Mesenchymal stem cell (in vitro differentiated cells and primary cell): Measurements from ENCODE around the gene KLF8.

Source experiments
- DNase-seq: peaks from one replicate; pipeline ENCODE4 v3.0.0-alpha.2; 2013
- H2AFZ ChIP-seq: one replicate; pipeline ENCODE4 v1.6.1; 2013; ENCODE audit warnings: low read depth, mild to moderate bottlenecking, control low read depth, inconsistent platforms, low read length, moderate library complexity
- H2AK5ac ChIP-seq: 2 replicates; pipeline ENCODE4 v1.6.1; 2013; ENCODE audit warnings: low read length, moderate library complexity, mild to moderate bottlenecking, inconsistent platforms; ENCODE audit not compliant: severe bottlenecking
- H2BK120ac ChIP-seq: one replicate; pipeline ENCODE4 v1.6.1; 2013; ENCODE audit warnings: low read depth, mild to moderate bottlenecking, inconsistent platforms, low read length, moderate library complexity
- H2BK12ac ChIP-seq, 2 experiments: one replicate each; pipeline ENCODE4 v1.6.1; 2013; ENCODE audit warnings: inconsistent platforms in 2 of 2, low read length in 2 of 2, mild to moderate bottlenecking in 2 of 2, moderate library complexity in 2 of 2, control low read depth in 1 of 2
- H2BK15ac ChIP-seq: one replicate; pipeline ENCODE4 v1.6.1; 2013; ENCODE audit warnings: mild to moderate bottlenecking, low read depth, inconsistent platforms; ENCODE audit not compliant: poor library complexity, severe bottlenecking
- H2BK5ac ChIP-seq: 2 replicates; pipeline ENCODE4 v1.6.1; 2013; ENCODE audit warnings: low read depth, mild to moderate bottlenecking, low read length, control low read depth, inconsistent platforms; ENCODE audit not compliant: poor library complexity, severe bottlenecking
- H3K14ac ChIP-seq, 2 experiments: one replicate each; pipeline ENCODE4 v1.6.1; 2013; ENCODE audit warnings: inconsistent platforms in 2 of 2, low read length in 2 of 2, control low read depth in 1 of 2, mild to moderate bottlenecking in 1 of 2, moderate library complexity in 1 of 2
- H3K18ac ChIP-seq, 2 experiments: one replicate each; pipeline ENCODE4 v1.6.1; 2013; ENCODE audit warnings: inconsistent platforms in 2 of 2, low read length in 2 of 2, control low read depth in 1 of 2, low read depth in 1 of 2, mild to moderate bottlenecking in 1 of 2
- H3K23ac ChIP-seq, 2 experiments: one replicate each; pipeline ENCODE4 v1.6.1; 2013; ENCODE audit warnings: inconsistent platforms in 2 of 2, low read length in 2 of 2, mild to moderate bottlenecking in 2 of 2, moderate library complexity in 2 of 2, control low read depth in 1 of 2
- H3K27ac ChIP-seq: 2 replicates; pipeline ENCODE4 v1.5.1; 2013; ENCODE audit warnings: mild to moderate bottlenecking, moderate library complexity, low read length, control low read depth, inconsistent platforms; ENCODE audit not compliant: poor library complexity, severe bottlenecking
- H3K27me3 ChIP-seq, 2 experiments: 2 replicates each; pipeline versions ENCODE4 v1.6.1 to v1.7.0; 2013; ENCODE audit warnings: low read length in 2 of 2, mild to moderate bottlenecking in 2 of 2, moderate library complexity in 2 of 2, control low read depth in 1 of 2, inconsistent platforms in 1 of 2; ENCODE audit not compliant: control insufficient read depth in 1 of 2, insufficient read depth in 1 of 2
- H3K36me3 ChIP-seq, 2 experiments: 2 replicates each; pipeline versions ENCODE4 v1.6.1 to v1.7.0; 2013; ENCODE audit warnings: low read length in 2 of 2, control low read depth in 1 of 2, inconsistent platforms in 1 of 2, low read depth in 1 of 2, mild to moderate bottlenecking in 1 of 2; ENCODE audit not compliant: insufficient read depth in 2 of 2, control insufficient read depth in 1 of 2
- H3K4ac ChIP-seq, 2 experiments: one replicate each; pipeline ENCODE4 v1.6.1; 2013; ENCODE audit warnings: inconsistent platforms in 2 of 2, low read length in 2 of 2, mild to moderate bottlenecking in 2 of 2, moderate library complexity in 2 of 2, control low read depth in 1 of 2, low read depth in 1 of 2
- H3K4me1 ChIP-seq: 2 replicates; pipeline ENCODE4 v1.6.1; 2013; ENCODE audit warnings: low read depth, low read length, control low read depth; ENCODE audit not compliant: control insufficient read depth, insufficient read depth
- H3K4me2 ChIP-seq: 2 replicates; pipeline ENCODE4 v1.6.1; 2013; ENCODE audit warnings: low read length, mild to moderate bottlenecking, inconsistent platforms; ENCODE audit not compliant: poor library complexity, severe bottlenecking
- H3K4me3 ChIP-seq, 2 experiments: 2 replicates each; pipeline versions ENCODE4 v1.5.1 to v1.7.0; 2013; ENCODE audit warnings: low read length in 2 of 2, mild to moderate bottlenecking in 2 of 2, control low read depth in 1 of 2, low read depth in 1 of 2; ENCODE audit not compliant: insufficient read depth in 1 of 2
- H3K79me1 ChIP-seq: replicated peaks from 2 replicates; pipeline ENCODE4 v1.6.1; 2013; ENCODE audit warnings: mild to moderate bottlenecking, control low read depth, low read length, inconsistent platforms; ENCODE audit not compliant: poor library complexity, severe bottlenecking
- H3K9ac ChIP-seq: 2 replicates; pipeline ENCODE4 v1.7.0; 2013; ENCODE audit warnings: mild to moderate bottlenecking, low read length, moderate library complexity
- H3K9me3 ChIP-seq: 2 replicates; pipeline ENCODE4 v1.7.0; 2013; ENCODE audit warnings: mild to moderate bottlenecking, low read length; ENCODE audit not compliant: control insufficient read depth
- H4K8ac ChIP-seq: one replicate; pipeline ENCODE4 v1.6.1; 2013; ENCODE audit warnings: inconsistent platforms, mild to moderate bottlenecking, low read length, moderate library complexity
- H4K91ac ChIP-seq: one replicate; pipeline ENCODE4 v1.6.1; 2013; ENCODE audit warnings: mild to moderate bottlenecking, low read length, inconsistent platforms
- WGBS: methylation state at CpG from one replicate; pipeline ENCODE4 v1.1.7; 2013; ENCODE audit warnings: mixed read lengths; 5-methylcytosine and 5-hydroxymethylcytosine counted together

Gene KLF8

DNA sequence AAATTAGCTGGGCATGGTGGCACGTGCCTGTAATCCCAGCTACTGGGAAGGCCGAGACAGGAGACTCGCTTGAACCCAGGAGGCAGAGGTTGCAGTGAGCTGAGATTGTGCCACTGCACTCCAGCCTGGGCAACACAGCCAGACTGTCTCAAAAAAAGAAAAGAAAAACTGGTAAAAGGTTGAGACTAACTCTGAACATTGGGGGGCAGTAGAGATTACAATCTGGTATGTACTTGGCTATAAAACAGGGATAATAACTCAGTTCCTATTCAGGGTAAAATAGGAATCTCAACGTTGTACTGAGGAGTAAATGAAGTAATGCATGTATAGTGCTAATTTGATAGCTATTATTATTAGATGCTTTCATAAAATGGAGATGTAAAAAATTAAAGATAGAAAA is 12.5 kb upstream of the KLF8 start:
- Histone ChIP-seq H2BK15ac (no peak overlapping the region), H4K8ac (no peak overlapping the region), H3K4me2 (no peak overlapping the region), H2BK5ac (no peak overlapping the region), H3K27ac (no peak overlapping the region), H3K18ac (no peak overlapping the region), H3K27me3 (no peaks in the 10 kb centered on the region), H2BK120ac (no peak overlapping the region), H3K79me1 (no peaks in the 10 kb centered on the region), H2AK5ac (no peak overlapping the region), H3K4me3 (no peak overlapping the region), H3K4me1 (no peaks in the 10 kb centered on the region), H4K91ac (no peak overlapping the region), H3K36me3 (no peaks in the 10 kb centered on the region), H3K9me3 (no peaks in the 10 kb centered on the region), H2BK12ac (no peak overlapping the region), H3K9ac (no peak overlapping the region), H3K23ac (no peak overlapping the region), H2AFZ (no peak overlapping the region), H3K4ac (no peak overlapping the region), H3K14ac (no peak overlapping the region)
- no peak for DNase-seq
- 55% methylated on average over 3 of the region's 4 CpGs for WGBS

DNA sequence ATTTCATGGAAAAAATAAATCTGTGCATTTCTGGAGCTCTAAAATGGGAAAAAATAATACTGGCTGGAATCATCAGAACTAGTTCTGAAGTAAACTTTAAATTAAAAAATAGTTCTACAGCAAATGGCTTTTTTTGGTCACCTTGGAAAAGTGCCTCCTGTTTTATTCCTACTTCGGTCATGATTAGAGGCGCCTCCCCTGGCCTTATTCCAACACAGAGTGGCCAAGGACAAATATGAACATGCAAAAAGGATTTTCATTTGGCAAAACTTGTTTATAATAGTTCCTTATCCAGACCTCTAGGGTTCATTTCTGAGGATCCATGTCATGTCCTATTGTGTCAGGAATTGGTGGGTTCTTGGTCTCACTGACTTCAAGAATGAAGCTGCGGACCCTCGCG is 11.1 kb upstream of the KLF8 start:
- WGBS = 93% methylated on average over 5 of the region's 5 CpGs

DNA sequence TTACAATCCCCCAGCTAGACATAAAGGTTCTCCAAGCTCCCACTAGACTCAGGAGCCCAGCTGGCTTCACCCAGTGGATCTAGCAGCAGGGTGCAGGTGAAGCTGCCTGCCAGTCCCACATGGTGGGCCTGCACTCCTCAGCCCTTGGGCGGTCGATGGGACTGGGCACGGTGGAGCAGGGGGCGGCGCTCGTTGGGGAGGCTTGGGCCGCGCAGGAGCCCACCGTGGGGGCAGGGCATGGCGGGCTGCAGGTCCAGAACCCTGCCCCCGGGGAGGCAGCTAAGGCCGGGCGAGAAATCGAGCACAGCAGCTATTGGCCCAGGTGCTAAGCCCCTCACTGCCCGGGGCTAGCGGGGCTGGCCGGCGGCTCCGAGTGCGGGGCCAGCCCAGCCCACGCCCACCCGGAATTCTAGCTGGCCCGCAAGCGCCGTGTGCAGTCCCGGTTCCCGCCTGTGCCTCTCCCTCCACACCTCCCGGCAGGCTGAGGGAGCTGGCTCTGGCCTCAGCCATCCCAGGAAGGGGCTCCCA is 9.6 kb upstream of the KLF8 start:
- H3K23ac ChIP-seq = no peak overlapping the region
- H2BK15ac ChIP-seq = no peak overlapping the region
- no peaks in the 10 kb centered on the region for H3K36me3 ChIP-seq
- H2AK5ac ChIP-seq = no peak overlapping the region
- no peaks in the 10 kb centered on the region for H3K4me1 ChIP-seq
- H2BK12ac ChIP-seq = no peak overlapping the region
- H4K91ac ChIP-seq = no peak overlapping the region
- H3K4ac ChIP-seq = no peak overlapping the region
- no peaks in the 10 kb centered on the region for H3K79me1 ChIP-seq
- H3K9ac ChIP-seq = no peak overlapping the region
- no peak overlapping the region for H3K14ac ChIP-seq
- H2BK5ac ChIP-seq = no peak overlapping the region
- H3K27ac ChIP-seq = no peak overlapping the region
- WGBS = 97% methylated on average over 16 of the region's 28 CpGs
- no peak overlapping the region for H4K8ac ChIP-seq
- no peak overlapping the region for H3K4me3 ChIP-seq
- H3K9me3 ChIP-seq = no peaks in the 10 kb centered on the region
- H2AFZ ChIP-seq = no peak overlapping the region
- peaks cover 0 to 3% of the 10 kb centered on the region in 2 experiments for H3K27me3 ChIP-seq
- no peak overlapping the region for H3K4me2 ChIP-seq
- H2BK120ac ChIP-seq = no peak overlapping the region
- no peak overlapping the region for H3K18ac ChIP-seq
- no peak for DNase-seq

More for the DNA sequence above, 11.1 kb upstream of the KLF8 start:
- no peak overlapping the region for H3K9ac ChIP-seq
- no peak overlapping the region for H4K8ac ChIP-seq
- no peaks in the 10 kb centered on the region for H3K4me1 ChIP-seq
- H2BK15ac ChIP-seq = no peak overlapping the region
- H3K4me3 ChIP-seq = no peak overlapping the region
- no peaks in the 10 kb centered on the region for H3K27me3 ChIP-seq
- no peak overlapping the region for H3K14ac ChIP-seq
- H3K18ac ChIP-seq = no peak overlapping the region
- no peaks in the 10 kb centered on the region for H3K9me3 ChIP-seq
- DNase-seq = no peak
- no peak overlapping the region for H2BK5ac ChIP-seq
- no peak overlapping the region for H2BK12ac ChIP-seq
- no peak overlapping the region for H2AFZ ChIP-seq
- H3K36me3 ChIP-seq = no peaks in the 10 kb centered on the region
- H3K4me2 ChIP-seq = no peak overlapping the region
- H2BK120ac ChIP-seq = no peak overlapping the region
- no peak overlapping the region for H2AK5ac ChIP-seq
- no peaks in the 10 kb centered on the region for H3K79me1 ChIP-seq
- no peak overlapping the region for H3K4ac ChIP-seq
- no peak overlapping the region for H4K91ac ChIP-seq
- no peak overlapping the region for H3K23ac ChIP-seq
- no peak overlapping the region for H3K27ac ChIP-seq

DNA sequence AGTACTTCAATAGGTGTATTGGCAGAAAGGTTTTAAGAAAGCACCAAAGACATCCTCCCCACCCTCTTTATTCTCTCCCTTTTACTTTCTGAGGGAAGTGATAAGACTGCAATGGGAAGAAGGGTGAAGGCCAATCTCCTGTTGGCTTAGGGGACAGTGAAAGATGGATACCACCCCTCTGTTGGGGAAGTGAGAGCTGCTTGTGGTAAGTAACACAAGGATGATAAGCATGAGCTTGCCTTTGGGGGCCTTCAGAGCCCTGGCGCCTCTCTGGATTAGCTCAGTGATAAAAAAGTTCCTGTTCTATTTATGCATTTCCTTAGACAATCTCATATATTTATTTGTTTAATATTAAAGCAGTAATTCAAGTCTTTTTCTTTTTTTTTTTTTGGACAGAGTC is 5.2 kb upstream of the KLF8 start:
- no peak overlapping the region for H3K27ac ChIP-seq
- H4K8ac ChIP-seq = no peak overlapping the region
- no CpG with 5 or more reads among the region's 1 CpG for WGBS
- no peak overlapping the region for H4K91ac ChIP-seq
- H2BK15ac ChIP-seq = no peak overlapping the region
- peaks cover 0 to 20% of the 10 kb centered on the region in 2 experiments for H3K27me3 ChIP-seq
- H3K9ac ChIP-seq = no peak overlapping the region
- H3K4ac ChIP-seq = no peak overlapping the region
- no peak overlapping the region for H2BK120ac ChIP-seq
- H3K4me1 ChIP-seq = no peaks in the 10 kb centered on the region
- DNase-seq = no peak
- no peaks in the 10 kb centered on the region for H3K36me3 ChIP-seq
- H2AFZ ChIP-seq = no peak overlapping the region
- no peak overlapping the region for H3K14ac ChIP-seq
- H3K79me1 ChIP-seq = no peaks in the 10 kb centered on the region
- no peak overlapping the region for H3K18ac ChIP-seq
- no peak overlapping the region for H2BK5ac ChIP-seq
- H2BK12ac ChIP-seq = no peak overlapping the region
- H3K23ac ChIP-seq = no peak overlapping the region
- no peak overlapping the region for H3K4me3 ChIP-seq
- no peak overlapping the region for H2AK5ac ChIP-seq
- no peaks in the 10 kb centered on the region for H3K9me3 ChIP-seq
- H3K4me2 ChIP-seq = no peak overlapping the region
